NCI-H526 (cell line): Measurements from ENCODE around the gene OR5AK2.
"Not testable (repeated sequence)": the region's sequence is repeated elsewhere in the genome, so short reads cannot be mapped to it uniquely, and the experiment has no call there.

Experiments
- DNase-seq, 2 experiments: peaks; one replicate each; lab custom pipeline; 2025; lab: John Stamatoyannopoulos, UW

The OR5AK2 gene

GRCh38 chr11:56988614-56989013, at the start of gene OR5AK2:
TSS of gene OR5AK2 (plus strand) at chr11:56988914. CDS start at chr11:56988914, 0 bp downstream.
- DNase-seq = no peak

DNA sequence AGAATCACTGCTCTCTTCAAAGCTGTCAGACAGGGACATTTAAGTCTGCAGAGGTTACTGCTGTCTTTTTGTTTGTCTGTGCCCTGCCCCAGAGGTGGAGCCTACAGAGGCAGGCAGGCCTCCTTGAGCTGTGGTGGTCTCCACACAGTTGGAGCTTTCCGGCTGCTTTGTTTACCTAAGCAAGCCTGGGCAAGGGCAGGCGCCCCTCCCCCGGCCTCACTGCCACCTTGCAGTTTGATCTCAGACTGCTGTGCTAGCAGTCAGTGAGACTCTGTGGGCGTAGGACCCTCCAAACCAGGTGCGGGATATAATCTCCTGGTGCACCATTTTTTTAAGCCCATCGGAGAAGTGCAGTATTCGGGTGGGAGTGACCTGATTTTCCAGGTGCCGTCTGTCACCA, 43.2 kb upstream of the OR5AK2 start:
- DNase-seq = not testable (repeated sequence)

GRCh38 chr11:56948991-56949515, 39.7 kb upstream of the OR5AK2 start:
- DNase-seq = no peak

- DNase-seq = no peak
Measured at GRCh38 chr11:56950510-56950909, 38.2 kb upstream of the OR5AK2 start.

- not testable (repeated sequence) for DNase-seq
Measured at GRCh38 chr11:56953907-56954306, 34.8 kb upstream of the OR5AK2 start.

- no peak for DNase-seq
Measured at GRCh38 chr11:56961609-56962008, 27.1 kb upstream of the OR5AK2 start.

- DNase-seq = no peak
Measured at GRCh38 chr11:56967726-56968125, 21.0 kb upstream of the OR5AK2 start.

DNA sequence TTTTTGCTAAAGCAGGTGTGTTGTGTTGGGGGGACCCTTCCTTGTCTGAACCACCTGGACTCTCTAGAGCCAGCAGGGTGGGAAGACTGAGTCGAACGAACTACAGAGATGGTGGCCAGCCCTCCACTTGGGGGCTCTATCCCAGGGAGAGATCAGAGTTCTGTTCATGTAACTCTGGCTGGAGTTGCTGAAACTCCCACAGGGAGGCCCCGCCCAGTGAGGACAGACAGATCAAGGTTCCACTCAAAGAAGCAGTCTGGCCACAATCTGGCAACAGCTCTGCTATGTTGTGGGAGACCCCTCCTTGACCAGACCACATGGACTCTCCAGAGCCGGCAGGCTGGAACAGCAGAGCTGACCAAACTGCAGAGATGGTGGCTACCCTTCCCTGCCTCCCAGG, 20.2 kb upstream of the OR5AK2 start:
- DNase-seq = no peak

DNA sequence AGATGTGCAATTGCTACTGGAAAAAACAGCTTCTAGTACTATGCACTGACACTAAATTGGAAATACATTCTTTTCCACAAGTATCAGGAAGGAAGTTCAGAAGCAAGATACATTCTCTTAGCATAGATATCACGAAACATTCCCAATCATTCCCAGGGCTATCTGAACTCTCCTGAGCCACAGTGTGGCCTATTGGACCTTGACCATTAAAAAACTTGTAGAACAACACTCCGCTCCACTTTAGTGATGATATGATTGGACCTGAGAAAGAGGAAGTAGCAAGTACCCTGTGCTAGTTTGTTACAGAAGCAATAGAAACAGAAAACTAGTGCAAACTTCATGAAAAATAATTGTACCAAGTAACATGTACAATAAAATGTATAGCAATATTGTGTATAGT, 11.4 kb upstream of the OR5AK2 start:
- DNase-seq = no peak

DNA sequence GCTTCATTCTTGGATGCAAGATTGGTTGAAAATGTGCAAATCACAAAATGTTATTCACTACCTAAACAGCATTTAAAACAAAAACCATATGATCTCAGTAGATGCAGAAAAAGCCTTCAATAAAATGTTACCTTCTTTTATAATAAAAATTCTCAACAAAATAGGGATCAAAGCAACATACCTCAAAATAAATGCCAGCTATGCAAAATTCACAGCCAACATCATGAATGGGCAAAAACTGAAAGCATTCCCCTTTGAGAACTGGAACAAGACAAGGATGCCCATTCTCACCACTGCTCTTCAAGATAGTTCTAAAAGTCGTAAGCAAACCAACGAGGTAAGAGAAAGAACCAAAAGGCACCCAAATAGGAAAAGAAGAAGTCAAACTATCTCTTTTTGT, 2.0 kb downstream of the OR5AK2 start:
- no peak for DNase-seq

DNA sequence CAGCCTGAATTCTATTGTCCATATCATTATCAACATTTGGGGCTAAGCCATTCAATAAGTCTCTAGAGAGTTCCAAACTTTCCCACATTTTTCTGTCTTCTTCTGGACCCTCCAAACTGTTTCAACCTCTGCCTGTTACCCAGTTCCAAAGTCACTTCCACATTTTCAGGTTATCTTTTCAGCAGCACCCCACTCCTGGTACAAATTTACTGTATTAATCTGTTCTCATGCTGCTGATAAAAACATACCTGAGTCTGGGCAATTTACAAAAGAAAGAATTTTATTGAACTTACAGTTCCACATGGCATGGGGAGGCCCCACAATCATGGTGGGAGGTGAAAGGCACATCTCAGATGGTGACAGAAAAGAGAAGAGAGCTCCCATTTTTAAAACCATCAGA, 5.8 kb downstream of the OR5AK2 start:
- no peak for DNase-seq

- DNase-seq = peak in 1 of 2 experiments; percentile 18
Measured at GRCh38 chr11:57001674-57002401, 13.1 kb downstream of the OR5AK2 start.

DNA sequence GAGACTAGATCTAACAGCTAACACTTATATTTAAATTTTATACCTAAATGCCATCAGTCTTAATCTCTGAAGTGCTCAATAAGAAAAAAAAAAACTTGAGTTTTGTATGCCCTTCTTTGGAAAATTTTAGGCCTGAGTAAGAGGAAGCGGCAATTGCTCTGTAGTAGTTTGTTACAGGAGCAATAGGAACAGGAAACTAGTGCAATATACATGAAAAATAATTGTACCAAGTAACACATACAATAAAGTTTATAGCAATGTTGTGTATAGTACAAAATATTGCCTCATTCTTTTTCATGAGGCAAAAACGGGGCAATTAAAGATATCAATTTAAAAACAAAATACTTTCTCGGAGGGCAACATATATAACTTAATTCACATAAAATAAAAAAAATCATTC, 19.7 kb downstream of the OR5AK2 start:
- DNase-seq = no peak

GRCh38 chr11:57015679-57016078, 27.0 kb downstream of the OR5AK2 start:
- DNase-seq = no peak

GRCh38 chr11:57031556-57031955, 42.8 kb downstream of the OR5AK2 start:
- no peak for DNase-seq
